ENCODE results near the gene IL27RA.
A peak's percentile ranks its signal among the peaks of the same experiment; 100 is the strongest.

Gene IL27RA

DNA sequence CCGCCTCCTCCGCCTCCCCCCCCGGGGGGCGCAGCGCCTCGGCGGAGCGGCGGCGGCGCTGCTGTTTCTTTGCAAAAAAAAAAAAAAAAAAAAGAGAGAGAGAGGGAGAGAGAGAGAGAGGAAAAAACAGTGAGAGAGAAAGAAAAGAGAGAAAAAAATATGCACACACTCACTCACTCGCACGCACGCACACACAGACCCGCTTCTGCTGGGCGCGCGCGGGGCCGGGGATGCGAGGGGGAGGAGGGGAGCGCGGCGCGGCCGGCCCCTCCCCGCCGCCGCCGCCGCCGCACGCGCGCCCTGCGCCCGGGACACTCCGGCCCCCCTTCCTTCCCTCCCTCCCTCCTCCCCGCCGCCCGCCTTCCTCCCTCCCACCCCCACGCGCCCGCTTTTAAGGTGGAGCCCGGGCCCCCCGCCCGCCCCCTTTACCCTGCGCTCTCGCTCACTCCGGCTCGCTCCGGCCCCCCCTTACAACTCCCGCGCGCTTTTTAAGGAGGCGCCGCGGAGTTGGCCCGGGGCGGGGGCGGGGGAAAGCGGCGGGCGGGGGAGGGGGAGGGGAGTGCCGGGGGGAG is 59.0 kb downstream of the IL27RA start, which contains the start of gene SAMD1:
Gene SAMD1, minus strand, starts transcription at position 243 of the 572 bp plus-strand sequence.
- H3K27ac ChIP-seq (ENCODE audit: low read depth, low read length), result peak within 1 kb of the TSS; percentile 48

DNA sequence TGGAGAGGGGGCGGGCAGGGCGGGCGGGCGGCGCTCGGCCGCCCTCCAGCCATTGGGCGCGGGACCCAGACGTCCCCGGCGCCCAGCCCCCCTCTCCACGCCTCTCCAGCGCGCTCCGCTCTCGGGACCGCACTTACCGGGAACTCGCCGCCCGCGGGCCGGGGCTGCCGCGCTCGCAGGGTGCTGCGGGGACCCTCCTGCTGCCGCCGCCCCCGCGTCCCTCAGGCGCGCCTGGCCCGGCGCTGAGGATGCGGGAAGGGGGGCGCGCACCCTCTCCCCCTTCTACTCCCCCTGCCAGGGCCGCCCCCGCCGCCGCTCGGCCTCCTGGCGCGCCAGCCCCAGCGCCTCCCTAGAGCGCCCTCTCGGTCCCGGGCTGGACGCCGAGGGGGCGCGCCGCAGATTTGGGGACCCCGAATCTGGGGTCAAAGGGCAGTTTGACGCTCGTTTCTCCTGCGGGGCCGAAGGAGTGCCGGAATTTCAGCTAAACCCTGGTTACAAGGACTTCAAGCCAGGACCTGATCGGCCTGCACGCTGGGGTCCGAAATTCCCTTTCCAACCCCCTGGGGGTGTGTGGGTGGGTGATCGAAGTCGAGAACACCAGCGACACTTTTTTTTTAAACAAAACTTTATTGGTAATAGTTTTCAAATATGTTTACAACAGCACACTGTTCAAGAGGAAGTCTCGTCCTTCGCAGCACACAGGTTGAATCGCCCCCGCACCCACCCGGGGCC is 59.7 kb downstream of the IL27RA start:
- peak overlapping the region; percentile 48 for H3K27ac ChIP-seq (ENCODE audit: low read depth, low read length)
- peak overlapping the region; percentile 87 for H3K4me3 ChIP-seq (ENCODE audit: low read depth, low read length)
- H3K36me3 ChIP-seq (ENCODE audit: insufficient read depth, low read length), result peaks cover 7% of the 10 kb centered on the region; the same call in 1 of the 2 replicates
- no peak overlapping the region for H2AFZ ChIP-seq (ENCODE audit: low read length, unreplicated experiment)
- no peaks in the 10 kb centered on the region for H3K4me1 ChIP-seq (ENCODE audit: control insufficient read depth, insufficient read depth, low read length, unreplicated experiment)
- no peaks in the 10 kb centered on the region for H3K27me3 ChIP-seq (ENCODE audit: insufficient read depth, low read length)
- H3K79me2 ChIP-seq (ENCODE audit: control insufficient read depth, insufficient read depth, low read length, unreplicated experiment), result no peaks in the 10 kb centered on the region

More for the DNA sequence above, 59.0 kb downstream of the IL27RA start, which contains the start of gene SAMD1:
- H2AFZ ChIP-seq (ENCODE audit: low read length, unreplicated experiment), result peak within 1 kb of the TSS; percentile 25
- H3K27me3 ChIP-seq (ENCODE audit: insufficient read depth, low read length), result no peaks in the 10 kb centered on the region
- no peaks in the 10 kb centered on the region for H3K79me2 ChIP-seq (ENCODE audit: control insufficient read depth, insufficient read depth, low read length, unreplicated experiment)
- H3K4me3 ChIP-seq (ENCODE audit: low read depth, low read length), result peak within 1 kb of the TSS; percentile 87
- peaks cover 7% of the 10 kb centered on the region; the same call in 1 of the 2 replicates for H3K36me3 ChIP-seq (ENCODE audit: insufficient read depth, low read length)
- H3K4me1 ChIP-seq (ENCODE audit: control insufficient read depth, insufficient read depth, low read length, unreplicated experiment), result no peaks in the 10 kb centered on the region

GRCh38 chr19:14091813-14092462 is 60.4 kb downstream of the IL27RA start:
- no peaks in the 10 kb centered on the region for H3K4me1 ChIP-seq (ENCODE audit: control insufficient read depth, insufficient read depth, low read length, unreplicated experiment)
- no peak overlapping the region for H2AFZ ChIP-seq (ENCODE audit: low read length, unreplicated experiment)
- H3K36me3 ChIP-seq (ENCODE audit: insufficient read depth, low read length), result peaks cover 14% of the 10 kb centered on the region; the same call in 1 of the 2 replicates
- peak overlapping the region; percentile 87 for H3K4me3 ChIP-seq (ENCODE audit: low read depth, low read length)
- H3K27me3 ChIP-seq (ENCODE audit: insufficient read depth, low read length), result no peaks in the 10 kb centered on the region
- H3K27ac ChIP-seq (ENCODE audit: low read depth, low read length), result peak overlapping the region; percentile 48
- no peaks in the 10 kb centered on the region for H3K79me2 ChIP-seq (ENCODE audit: control insufficient read depth, insufficient read depth, low read length, unreplicated experiment)

DNA sequence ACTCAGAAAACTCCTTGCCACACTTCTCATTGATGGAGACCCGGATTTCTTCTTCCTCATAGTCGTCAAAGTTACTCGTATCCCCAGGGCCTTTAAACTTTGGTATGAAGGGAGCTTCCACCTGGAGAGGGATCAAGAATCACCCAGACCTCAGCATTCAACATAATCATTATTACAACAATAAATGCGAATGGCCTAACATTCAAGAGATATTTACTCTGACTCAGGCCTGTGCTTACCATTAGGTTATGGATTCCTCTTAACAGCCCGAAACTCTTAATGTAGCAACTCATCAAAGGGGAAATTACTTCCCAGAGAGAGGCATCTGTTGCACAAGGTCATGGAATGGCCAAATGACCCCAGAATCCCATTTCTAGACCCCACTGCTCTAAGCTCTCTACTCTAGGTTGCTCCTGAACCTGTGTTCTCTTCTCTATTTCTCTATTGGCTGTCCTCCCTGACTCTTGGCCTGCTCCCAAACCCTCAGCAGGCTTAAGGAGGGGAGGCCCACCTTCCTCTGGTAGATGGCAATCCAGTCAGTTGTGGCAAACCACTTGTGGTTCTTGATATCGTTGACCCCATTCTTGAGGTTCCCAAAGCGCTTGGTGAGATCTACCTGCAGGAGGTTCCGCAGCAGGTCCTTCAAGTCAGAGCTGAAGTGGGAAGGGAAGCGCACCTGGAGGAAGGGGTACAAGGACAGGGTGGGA is 61.7 kb downstream of the IL27RA start:
- Histone ChIP-seq H3K27me3 (ENCODE audit: insufficient read depth, low read length) (no peaks in the 10 kb centered on the region), H3K79me2 (ENCODE audit: control insufficient read depth, insufficient read depth, low read length, unreplicated experiment) (no peaks in the 10 kb centered on the region), H3K27ac (ENCODE audit: low read depth, low read length) (no peak overlapping the region), H2AFZ (ENCODE audit: low read length, unreplicated experiment) (no peak overlapping the region), H3K4me3 (ENCODE audit: low read depth, low read length) (no peak overlapping the region), H3K36me3 (ENCODE audit: insufficient read depth, low read length) (peaks cover 15% of the 10 kb centered on the region; the same call in 1 of the 2 replicates), H3K4me1 (ENCODE audit: control insufficient read depth, insufficient read depth, low read length, unreplicated experiment) (no peaks in the 10 kb centered on the region)

DNA sequence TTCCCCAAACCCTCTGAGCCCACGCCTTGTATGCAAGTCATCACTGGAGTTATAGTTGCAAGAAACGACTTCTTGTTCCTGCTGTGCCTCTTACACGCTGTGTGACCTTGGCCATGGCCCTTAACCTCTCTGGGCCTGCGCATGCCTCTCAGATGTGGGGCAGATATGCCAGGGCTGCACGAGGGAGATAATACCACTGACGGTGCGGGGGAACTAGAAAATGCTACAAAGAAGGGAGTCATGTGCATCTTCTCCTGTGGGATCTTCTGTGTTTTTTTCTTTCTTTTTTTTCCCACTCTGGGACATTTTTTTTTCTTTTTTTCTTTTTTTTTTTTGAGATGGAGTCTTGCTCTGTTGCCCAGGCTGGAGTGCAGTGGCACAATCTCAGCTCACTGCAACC is 63.3 kb downstream of the IL27RA start:
- H2AFZ ChIP-seq (ENCODE audit: low read length, unreplicated experiment), result no peak overlapping the region
- H3K27me3 ChIP-seq (ENCODE audit: insufficient read depth, low read length), result no peaks in the 10 kb centered on the region
- H3K27ac ChIP-seq (ENCODE audit: low read depth, low read length), result no peak overlapping the region
- H3K36me3 ChIP-seq (ENCODE audit: insufficient read depth, low read length), result peaks cover 15% of the 10 kb centered on the region; the same call in 1 of the 2 replicates
- no peaks in the 10 kb centered on the region for H3K79me2 ChIP-seq (ENCODE audit: control insufficient read depth, insufficient read depth, low read length, unreplicated experiment)
- H3K4me1 ChIP-seq (ENCODE audit: control insufficient read depth, insufficient read depth, low read length, unreplicated experiment), result no peaks in the 10 kb centered on the region
- H3K4me3 ChIP-seq (ENCODE audit: low read depth, low read length), result no peak overlapping the region

DNA sequence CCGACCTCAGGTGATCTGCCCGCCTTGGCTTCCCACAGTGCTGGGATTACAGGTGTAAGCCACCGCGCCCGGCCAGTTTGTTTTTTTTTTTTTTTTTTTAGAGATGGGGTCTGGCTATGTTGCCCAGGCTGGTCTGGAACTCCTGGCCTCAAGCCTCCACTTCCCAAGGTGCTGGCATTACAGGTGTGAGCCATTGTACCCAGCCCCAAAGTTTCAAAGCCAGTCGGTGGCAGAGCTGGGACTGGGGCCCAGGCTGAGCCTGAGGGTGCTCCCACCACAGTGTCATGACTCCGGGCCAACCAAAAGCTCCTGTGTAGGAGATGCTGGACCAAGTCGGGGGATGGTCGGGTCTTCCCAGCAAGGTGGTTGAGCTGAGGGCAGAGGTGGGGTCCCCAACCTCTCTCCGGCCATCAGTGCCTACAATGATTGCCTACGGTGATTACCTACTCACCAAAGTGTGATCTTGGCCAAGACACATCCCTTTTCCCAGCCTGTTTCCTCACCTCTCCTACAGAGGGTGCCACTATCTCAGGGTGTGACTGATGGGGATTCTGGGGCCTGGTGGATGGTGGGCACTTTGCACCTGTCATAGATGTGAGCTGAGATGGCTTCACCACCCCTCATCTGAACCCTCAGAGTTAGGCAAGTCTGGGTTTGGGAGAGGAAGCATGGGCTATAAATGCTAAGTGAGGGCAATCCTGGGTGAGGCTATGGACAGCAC is 64.9 kb downstream of the IL27RA start:
- no peak overlapping the region for H3K27ac ChIP-seq (ENCODE audit: low read depth, low read length)
- H3K79me2 ChIP-seq (ENCODE audit: control insufficient read depth, insufficient read depth, low read length, unreplicated experiment), result no peaks in the 10 kb centered on the region
- no peaks in the 10 kb centered on the region for H3K27me3 ChIP-seq (ENCODE audit: insufficient read depth, low read length)
- H2AFZ ChIP-seq (ENCODE audit: low read length, unreplicated experiment), result no peak overlapping the region
- H3K4me1 ChIP-seq (ENCODE audit: control insufficient read depth, insufficient read depth, low read length, unreplicated experiment), result no peaks in the 10 kb centered on the region
- no peak overlapping the region for H3K4me3 ChIP-seq (ENCODE audit: low read depth, low read length)
- peaks cover 15% of the 10 kb centered on the region; the same call in 1 of the 2 replicates for H3K36me3 ChIP-seq (ENCODE audit: insufficient read depth, low read length)

DNA sequence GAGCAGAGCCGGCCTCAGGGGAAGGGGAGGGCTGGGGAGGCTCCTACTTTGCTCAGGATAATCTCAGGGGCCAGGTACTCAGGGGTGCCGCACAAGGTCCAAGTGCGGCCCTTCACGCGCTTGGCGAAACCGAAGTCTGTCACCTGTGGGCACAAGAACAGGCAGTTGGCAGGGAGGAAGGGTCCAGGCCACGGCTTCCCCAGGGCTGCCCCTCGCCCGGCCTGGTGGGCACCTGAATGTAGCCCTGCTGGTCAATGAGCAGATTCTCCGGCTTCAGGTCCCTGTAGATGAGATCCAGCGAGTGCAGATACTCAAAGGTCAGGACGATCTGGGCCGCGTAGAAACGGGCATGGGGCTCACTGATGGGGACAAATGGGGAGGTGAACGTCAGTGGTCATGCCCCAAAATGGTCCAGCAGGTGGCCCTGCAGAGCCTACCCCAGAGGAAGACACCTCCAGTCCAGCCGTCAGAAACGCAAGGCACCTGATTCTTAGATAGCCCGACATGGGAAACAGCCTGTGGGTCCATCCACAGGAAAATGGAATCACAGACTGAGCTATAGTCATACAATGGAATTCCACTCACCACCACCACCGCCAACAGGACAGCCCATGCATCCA is 66.1 kb downstream of the IL27RA start:
- Histone ChIP-seq H3K4me1 (ENCODE audit: control insufficient read depth, insufficient read depth, low read length, unreplicated experiment) (peaks cover 4% of the 10 kb centered on the region), H3K27ac (ENCODE audit: low read depth, low read length) (no peak overlapping the region), H2AFZ (ENCODE audit: low read length, unreplicated experiment) (no peak overlapping the region), H3K79me2 (ENCODE audit: control insufficient read depth, insufficient read depth, low read length, unreplicated experiment) (no peaks in the 10 kb centered on the region), H3K27me3 (ENCODE audit: insufficient read depth, low read length) (no peaks in the 10 kb centered on the region), H3K36me3 (ENCODE audit: insufficient read depth, low read length) (peaks cover 15% of the 10 kb centered on the region; the same call in 1 of the 2 replicates), H3K4me3 (ENCODE audit: low read depth, low read length) (no peak overlapping the region)

DNA sequence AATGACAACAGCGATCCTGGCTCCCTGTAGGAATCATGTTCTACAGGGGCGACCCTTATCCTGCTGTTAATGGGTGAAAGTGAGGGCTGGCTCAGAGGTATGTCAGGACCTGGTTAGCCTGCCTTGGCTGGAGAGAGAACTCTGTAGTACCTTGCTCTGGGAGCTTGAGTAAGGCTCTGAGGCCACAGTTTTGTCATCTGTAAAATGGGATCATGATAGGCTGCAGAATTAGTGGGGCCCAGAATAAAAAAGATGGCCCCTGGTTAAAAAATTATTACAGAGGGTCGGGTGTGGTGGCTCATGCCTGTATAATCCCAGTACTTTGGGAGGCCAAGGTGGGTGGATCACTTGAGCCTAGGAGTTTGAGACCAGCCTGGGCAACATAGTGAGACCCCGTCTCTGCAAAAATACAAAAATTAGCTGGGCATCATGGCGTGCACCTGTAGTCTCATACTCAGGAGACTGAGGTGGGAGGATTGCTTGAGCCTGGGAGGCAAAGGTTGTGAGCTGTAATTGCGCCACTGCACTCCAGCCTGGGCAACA is 69.5 kb downstream of the IL27RA start:
- no peaks in the 10 kb centered on the region for H3K27me3 ChIP-seq (ENCODE audit: insufficient read depth, low read length)
- H3K27ac ChIP-seq (ENCODE audit: low read depth, low read length), result no peak overlapping the region
- H3K4me1 ChIP-seq (ENCODE audit: control insufficient read depth, insufficient read depth, low read length, unreplicated experiment), result peaks cover 5% of the 10 kb centered on the region
- H3K79me2 ChIP-seq (ENCODE audit: control insufficient read depth, insufficient read depth, low read length, unreplicated experiment), result no peaks in the 10 kb centered on the region
- H2AFZ ChIP-seq (ENCODE audit: low read length, unreplicated experiment), result no peak overlapping the region
- no peak overlapping the region for H3K4me3 ChIP-seq (ENCODE audit: low read depth, low read length)
- H3K36me3 ChIP-seq (ENCODE audit: insufficient read depth, low read length), result peaks cover 8% of the 10 kb centered on the region; the same call in 1 of the 2 replicates

DNA sequence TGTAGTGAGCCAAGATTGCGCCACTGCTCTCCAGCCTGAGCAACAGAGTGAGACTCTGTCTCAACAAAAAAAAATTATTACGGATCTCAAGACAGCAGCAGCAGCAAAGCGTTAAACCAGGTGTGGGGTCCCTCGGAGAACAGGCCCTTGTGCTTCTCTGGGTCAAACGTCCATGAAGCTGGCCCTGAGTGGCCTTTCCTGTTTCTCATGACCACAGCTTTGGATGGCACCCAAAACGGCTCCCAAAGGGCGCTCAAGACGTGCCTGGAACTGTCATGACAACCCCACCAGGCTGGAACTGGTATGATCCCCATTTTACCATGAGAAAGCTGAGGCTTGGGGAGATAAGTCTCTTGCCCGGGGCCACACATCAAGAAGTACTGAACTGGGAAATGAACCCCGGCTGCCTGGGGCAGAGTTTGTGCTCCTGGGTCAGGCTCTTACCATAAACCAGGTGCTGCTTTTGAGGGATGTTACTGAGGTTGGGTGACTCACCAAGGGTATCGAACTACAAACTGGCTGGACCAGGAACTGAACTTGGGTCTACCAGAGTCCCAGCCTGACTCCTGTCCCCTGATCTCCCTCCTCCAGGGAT is 70.6 kb downstream of the IL27RA start:
- Histone ChIP-seq H3K4me1 (ENCODE audit: control insufficient read depth, insufficient read depth, low read length, unreplicated experiment) (peaks cover 5% of the 10 kb centered on the region), H3K27me3 (ENCODE audit: insufficient read depth, low read length) (no peaks in the 10 kb centered on the region), H3K79me2 (ENCODE audit: control insufficient read depth, insufficient read depth, low read length, unreplicated experiment) (no peaks in the 10 kb centered on the region), H3K4me3 (ENCODE audit: low read depth, low read length) (no peak overlapping the region), H3K36me3 (ENCODE audit: insufficient read depth, low read length) (no peaks in the 10 kb centered on the region), H3K27ac (ENCODE audit: low read depth, low read length) (peak overlapping the region; percentile 19; the same call in 1 of the 2 replicates), H2AFZ (ENCODE audit: low read length, unreplicated experiment) (no peak overlapping the region)
